GM19397 (cell line): ENCODE data around the gene LAIR1.

Experiments used
- ATAC-seq: cut with Tn5 transposase; IDR thresholded peaks from one replicate; pipeline ENCODE4 v1.9.1; 2021; ENCODE audit warnings: mild to moderate bottlenecking, moderate library complexity; ENCODE audit not compliant: unreplicated experiment

The LAIR1 gene

DNA sequence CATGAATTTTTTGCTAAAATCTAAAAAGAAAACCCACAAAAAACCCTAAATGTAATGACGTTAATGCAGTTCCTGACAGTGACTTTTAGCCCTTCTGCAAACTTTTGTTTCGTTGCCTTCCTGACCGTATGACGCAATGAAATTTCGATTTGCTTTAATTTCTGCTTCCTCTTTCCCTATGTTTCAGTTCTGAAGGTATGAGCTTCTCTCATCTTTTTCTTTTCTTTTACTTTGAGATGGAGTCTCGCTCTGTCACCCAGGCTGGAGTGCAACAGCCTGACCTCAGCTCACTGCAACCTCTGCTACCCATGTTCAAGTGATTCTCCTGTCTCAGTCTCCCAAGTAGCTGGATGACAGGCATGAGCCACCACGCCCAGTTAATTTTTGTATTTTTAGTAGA lies 45.7 kb downstream of the LAIR1 start:
- ATAC-seq: no peak

DNA sequence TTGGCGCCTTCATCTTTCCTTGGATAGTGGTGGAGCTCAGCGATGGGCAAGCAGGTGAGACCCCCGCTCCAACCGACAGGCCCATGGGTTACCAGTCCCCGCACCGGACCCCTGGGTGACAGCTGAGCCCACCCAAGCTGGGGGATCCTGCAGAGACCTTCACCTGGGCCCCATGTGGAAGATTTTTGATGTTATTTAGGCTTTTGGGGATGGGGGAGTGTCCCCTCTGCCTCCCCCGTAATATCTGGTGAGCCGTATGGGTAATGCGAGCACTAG lies 46.8 kb downstream of the LAIR1 start:
- no peak for ATAC-seq

DNA sequence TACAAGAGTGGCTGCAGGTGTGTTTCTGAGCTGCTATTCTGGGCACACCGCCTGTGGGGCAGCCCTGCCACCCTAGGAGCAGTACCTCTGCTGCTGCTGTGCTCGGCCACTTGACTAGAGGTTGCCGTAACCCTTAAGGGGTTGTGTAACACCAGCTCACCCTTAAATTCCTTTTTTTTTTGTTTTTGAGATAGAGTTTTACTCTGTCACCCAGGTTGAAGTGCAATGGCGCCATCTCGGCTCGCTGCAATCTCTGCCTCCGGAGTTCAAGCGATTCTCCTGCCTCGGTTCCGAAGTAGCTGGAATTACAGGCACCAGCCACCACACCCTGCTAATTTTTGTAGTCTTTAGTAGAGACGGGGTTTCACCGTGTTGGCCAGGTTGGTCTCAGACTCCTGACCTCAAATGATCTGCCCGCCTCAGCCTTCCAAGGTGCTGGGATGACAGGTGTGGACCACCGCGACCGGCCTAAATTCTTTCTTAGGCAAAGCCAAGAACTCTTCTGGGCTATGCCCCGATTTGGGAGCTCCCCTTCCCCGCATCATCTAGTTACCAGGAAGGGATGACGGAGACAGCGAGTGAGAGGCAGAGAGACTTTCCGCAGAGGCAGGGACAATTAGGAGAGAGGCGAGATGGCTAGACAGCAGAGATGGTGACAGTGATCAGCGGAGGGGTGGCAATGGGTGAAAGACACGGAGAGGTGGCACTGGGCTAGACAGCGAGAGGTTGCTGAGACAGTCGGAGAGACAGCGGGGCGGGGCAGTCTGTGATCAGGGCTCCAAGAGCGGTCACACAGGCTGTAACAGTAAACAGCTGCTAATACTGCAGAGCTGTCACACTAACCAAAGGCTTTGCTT lies 47.4 kb downstream of the LAIR1 start:
- ATAC-seq: no peak

- no peak for ATAC-seq
These were observed 48.0 kb downstream of the LAIR1 start for GRCh38 chr19:54316746-54317107.

GRCh38 chr19:54315956-54316355 lies 48.8 kb downstream of the LAIR1 start:
- ATAC-seq: no peak

GRCh38 chr19:54312436-54313377 lies 52.0 kb downstream of the LAIR1 start, which contains the start of gene LILRA5:
Gene LILRA5, minus strand, starts transcription at chr19:54313166. Its CDS starts 147 bp downstream, at chr19:54313019.
- no peak for ATAC-seq

GRCh38 chr19:54312011-54312410 lies 52.7 kb downstream of the LAIR1 start:
- no peak for ATAC-seq

- no peak for ATAC-seq
These were observed 53.2 kb downstream of the LAIR1 start for GRCh38 chr19:54311486-54311885.

GRCh38 chr19:54310543-54310942 lies 54.2 kb downstream of the LAIR1 start:
- ATAC-seq: no peak

DNA sequence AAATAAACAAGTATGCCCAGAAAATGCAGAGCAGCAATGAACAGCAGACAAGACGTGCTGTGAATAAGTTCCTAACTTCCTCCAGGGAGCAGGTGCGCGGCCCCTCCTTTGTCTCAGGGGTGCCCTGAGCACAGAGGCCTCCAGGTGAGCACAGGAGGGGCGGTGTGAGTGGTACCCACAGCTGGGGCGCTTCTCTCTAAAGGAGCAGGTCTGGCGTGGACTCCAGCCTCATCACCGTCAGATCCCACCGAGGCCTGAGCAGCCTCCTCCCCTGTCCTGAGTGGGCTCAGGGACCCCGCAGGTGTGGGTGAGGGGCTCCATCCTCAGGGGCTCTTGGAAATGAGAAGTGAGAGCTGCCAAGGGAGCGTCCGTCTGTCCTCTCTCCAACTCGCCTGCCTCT lies 54.9 kb downstream of the LAIR1 start:
- ATAC-seq: no peak

GRCh38 chr19:54307389-54308020 lies 57.2 kb downstream of the LAIR1 start:
- no peak for ATAC-seq

- ATAC-seq: no peak
These were observed 59.6 kb downstream of the LAIR1 start for GRCh38 chr19:54305141-54305540.

- no peak for ATAC-seq
These were observed 62.5 kb downstream of the LAIR1 start for GRCh38 chr19:54302257-54302656.
